DMS 273 treated with DMSO at 0.1 percent for 48 hours (cell line): ENCODE measurements around the gene KIRREL2.
"Not testable (repeated sequence)": the region's sequence is repeated elsewhere in the genome, so short reads cannot be mapped to it uniquely, and the experiment has no call there.

Source experiments
- DNase-seq: peaks from one replicate; lab custom pipeline; 2025; lab: John Stamatoyannopoulos, UW

The KIRREL2 gene

GRCh38 chr19:35856546-35857149, at the start of gene KIRREL2:
Gene KIRREL2 (plus strand): TSS chr19:35856911. CDS start chr19:35857120, 209 bp downstream.
- DNase-seq: no peak

- DNase-seq: no peak
Observed at GRCh38 chr19:35807633-35808032, 49.1 kb upstream of the KIRREL2 start.

GRCh38 chr19:35811317-35812219, 45.1 kb upstream of the KIRREL2 start:
- DNase-seq: no peak

DNA sequence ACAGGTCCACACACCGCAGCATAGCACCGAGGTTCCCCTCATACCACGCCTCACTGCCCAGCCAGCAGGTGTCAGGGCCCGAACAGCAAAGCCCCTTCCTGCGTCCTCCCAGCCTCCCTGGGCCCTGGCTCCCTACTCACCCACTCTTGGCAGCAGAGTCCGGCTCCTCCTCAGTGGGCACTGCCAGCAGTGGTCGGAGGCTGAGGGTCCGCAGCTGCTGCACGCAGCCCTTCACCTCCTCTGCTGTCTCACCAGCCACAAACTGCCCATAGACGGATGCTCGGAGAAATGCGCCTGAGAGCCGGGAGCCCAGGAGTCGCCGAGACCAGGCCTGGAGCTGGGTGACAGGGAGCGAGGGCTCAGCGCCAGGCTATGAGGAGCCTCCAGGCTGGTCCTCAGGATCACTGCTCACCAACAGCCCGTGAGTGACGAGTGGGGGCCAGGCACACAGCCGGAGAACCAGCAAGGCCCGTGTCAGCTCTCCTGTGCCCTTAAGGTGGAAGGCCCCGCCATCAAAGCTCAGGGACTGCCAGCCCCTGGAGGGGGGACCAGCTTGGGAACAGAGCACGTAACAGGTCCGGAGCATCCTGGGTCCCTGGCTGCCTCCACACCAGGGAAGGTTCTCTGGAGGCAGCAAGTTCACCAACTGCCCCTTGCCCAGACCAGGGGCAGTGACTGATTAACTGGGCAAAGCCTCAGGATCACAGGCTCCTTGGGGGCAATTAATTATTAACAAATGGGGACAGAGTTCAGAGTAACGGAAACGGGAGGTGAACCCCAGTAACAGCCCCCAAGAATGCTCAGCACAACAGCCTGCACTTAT, 44.3 kb upstream of the KIRREL2 start, which contains the start of gene PRODH2:
PRODH2 (minus strand) TSS at position 626 of the 823 bp plus-strand sequence; CDS start at position 586, 40 bp downstream.
- no peak for DNase-seq

GRCh38 chr19:35813043-35813890, 43.4 kb upstream of the KIRREL2 start:
- DNase-seq: no peak

- DNase-seq: no peak
Observed at GRCh38 chr19:35816262-35816661, 40.4 kb upstream of the KIRREL2 start.

DNA sequence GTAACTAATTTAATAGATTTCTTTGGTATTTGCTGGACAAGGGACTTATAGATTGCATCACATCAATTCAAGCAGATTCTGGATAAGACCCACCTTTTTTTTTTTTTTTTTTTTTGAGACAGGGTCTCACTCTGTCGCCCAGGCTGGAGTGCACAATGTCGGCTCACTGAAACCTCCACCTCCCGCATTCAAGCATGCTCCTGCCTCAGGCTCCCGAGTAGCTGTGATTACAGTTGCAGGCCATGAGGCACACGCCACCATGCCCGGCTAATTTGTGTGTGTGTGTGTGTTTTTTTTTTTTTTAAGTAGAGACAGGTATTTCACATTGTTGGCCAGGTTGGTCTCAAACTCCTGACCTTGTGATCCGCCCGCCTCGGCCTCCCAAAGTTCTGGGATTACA, 39.9 kb upstream of the KIRREL2 start:
- DNase-seq: no peak

DNA sequence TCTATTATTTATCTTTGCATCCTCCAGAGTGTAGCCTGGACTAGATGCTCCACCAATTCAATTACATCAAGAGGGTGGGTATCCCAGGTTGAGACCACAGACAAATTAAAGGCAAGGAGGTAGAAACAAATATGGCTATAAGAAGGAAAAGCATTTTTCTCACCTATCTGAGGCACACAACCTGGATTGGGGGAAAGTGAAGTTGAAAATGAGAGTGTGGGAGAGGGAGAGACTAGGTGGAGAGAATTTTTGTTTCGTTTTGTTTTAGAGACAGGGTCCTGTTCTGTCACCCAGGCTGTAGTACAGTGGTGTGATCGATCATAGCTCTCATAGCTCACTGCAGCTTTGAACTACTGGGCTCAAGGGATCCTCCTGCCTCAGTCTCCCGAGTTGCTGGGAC, 38.3 kb upstream of the KIRREL2 start:
- no peak for DNase-seq

DNA sequence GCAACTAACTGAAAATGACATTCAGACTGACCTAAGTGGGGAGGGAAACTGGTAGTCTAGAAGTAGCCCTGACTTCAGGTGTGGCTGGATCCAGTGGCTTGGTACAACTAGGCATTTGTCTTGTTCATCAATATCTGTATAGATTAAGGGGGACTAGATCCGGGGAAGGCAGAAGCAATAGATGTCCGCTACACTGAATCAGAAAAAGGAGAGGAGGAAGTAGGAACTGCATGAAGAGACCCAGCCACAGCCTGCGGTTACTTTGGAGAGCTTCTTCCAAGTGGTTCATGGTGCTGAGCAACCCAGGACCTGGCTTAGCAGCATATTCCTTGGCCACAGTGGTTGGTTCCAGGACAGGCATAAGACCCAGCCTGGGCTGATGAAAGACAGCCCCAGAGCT, 34.1 kb upstream of the KIRREL2 start:
- no peak for DNase-seq

DNA sequence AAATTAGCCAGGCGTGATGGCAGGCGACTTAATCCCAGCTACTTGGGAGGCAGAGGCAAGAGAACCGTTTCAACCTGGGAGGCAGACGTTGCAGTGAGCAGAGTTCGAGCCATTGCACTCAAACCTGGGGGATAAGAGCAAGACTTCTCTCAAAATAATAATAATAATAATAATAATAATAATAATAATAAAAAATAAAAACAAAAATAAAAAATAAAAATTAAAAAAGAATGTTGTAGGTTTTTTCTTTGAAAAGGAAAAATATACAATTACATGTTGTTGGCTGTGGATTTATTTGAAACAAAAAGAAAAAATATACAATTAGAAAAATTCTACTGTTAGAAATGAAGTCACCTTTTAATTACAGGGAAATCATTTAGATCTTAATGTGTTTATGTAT, 32.6 kb upstream of the KIRREL2 start:
- no peak for DNase-seq

- DNase-seq: no peak
Observed at GRCh38 chr19:35828692-35829301, 27.9 kb upstream of the KIRREL2 start.

- DNase-seq: no peak
Observed at GRCh38 chr19:35830986-35831385, 25.7 kb upstream of the KIRREL2 start.

- no peak for DNase-seq
Observed at GRCh38 chr19:35832054-35832453, 24.7 kb upstream of the KIRREL2 start.

- no peak for DNase-seq
Observed at GRCh38 chr19:35833972-35834371, 22.7 kb upstream of the KIRREL2 start.

DNA sequence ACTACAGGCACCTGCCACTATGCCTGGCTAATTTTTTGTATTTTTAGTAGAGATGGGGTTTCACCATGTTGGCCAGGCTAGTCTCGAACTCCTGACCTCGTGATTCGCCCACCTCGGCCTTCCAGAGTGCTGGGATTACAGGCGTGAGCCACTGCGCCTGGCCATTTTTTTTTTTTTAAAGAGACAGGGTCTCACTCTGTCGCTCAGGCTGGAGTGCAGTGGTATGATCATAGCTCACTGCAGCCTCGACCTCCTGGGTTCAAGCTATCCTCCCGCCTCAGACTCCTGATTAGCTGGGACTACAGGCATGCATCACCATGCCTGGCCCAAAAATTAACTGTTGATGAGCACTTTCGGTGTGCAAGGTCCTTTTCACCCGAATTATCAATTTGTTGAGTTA, 20.6 kb upstream of the KIRREL2 start:
- not testable (repeated sequence) for DNase-seq

DNA sequence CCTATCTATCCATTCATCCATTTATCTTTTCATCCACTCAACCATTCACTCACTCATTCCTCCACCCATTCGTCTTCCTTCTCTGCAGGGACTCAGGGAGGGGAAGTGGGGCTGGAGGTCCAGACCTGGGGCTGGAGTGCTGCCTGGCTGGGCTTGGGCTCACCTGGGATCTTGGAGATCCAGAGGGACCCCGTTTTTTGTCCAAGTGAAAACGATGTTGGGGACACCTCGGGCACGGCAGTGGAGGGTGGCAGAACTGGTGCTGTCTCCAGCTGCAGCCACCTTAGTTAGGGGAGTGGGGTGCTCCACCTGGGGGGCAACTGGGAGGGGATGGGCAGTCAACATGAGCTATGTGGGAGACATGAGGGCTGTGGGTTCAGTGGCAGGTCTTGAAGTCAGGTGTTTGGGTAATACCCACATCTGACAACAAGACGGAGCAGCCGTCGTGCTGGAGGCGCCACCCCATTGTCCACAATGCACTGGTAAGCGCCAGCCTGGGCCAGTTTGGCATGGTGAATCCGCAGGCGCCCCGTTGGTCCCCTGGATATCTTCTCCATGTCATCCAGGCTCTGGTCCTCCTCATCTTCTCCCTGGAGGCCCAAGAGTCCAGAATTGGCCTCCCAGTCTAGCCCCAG, 14.6 kb upstream of the KIRREL2 start:
- no peak for DNase-seq

GRCh38 chr19:35842666-35843272, 13.9 kb upstream of the KIRREL2 start:
- DNase-seq: no peak

DNA sequence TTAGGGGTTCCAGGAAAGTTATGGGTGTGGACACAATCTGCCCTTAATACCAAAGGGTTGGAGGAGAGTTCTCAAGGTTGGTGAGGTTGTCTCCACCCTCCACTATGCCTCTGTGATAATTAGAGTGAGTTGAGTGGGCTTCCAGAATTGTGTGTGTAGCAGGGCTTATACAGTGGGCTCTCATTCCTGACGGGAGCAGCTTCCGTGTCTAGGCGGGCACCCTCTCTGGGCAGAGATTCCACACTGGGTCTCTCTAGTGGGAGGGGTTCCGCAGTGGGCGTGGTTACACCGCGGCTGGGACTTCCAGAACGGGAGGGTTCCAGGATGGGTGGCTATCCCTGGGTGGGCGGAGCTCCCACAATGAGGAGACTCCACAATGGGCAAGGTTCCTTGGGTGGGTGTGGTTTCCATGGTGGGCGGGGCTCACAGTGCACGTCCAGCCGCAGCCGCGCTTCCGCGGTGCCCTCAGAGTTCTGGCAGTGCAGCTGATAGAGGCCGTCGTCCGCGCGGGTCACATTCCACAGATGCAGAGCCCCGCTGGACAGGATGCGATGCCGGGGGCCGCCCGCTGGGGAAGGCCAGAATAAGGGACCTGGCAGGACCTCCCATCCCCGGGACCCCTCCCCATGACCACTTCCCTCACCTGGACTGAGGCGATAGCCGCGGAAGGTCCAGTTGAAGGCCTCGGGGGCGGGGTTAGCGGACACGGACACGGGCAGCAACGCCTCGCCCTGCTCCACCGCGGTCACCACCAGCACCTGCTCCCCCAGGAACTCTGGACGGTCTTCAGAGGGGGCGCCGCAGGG, 12.8 kb upstream of the KIRREL2 start:
- DNase-seq: no peak

- no peak for DNase-seq
Observed at GRCh38 chr19:35844482-35845214, 12.1 kb upstream of the KIRREL2 start.
